Keratinocyte (primary cell): ENCODE results near the gene PPP2R5E. TPM values are rescaled to one million over a fixed set of nuclear protein-coding genes. Genes with fewer than 3 reads are reported as not detected.

Source experiments
- DNase-seq: peaks from one replicate; pipeline ENCODE4 v3.0.0-alpha.2; 2011; ENCODE audit warnings: low read depth, missing footprints, low spot score
- FAIRE-seq: peaks from 2 replicates; lab custom pipeline; 2011; peaks lifted over from hg19 to GRCh38; lab: Jason Lieb, UNC
- H2AFZ ChIP-seq: 2 replicates; pipeline ENCODE4 v1.6.0; 2012; ENCODE audit warnings: low read length, control low read depth, inconsistent platforms; ENCODE audit not compliant: control insufficient read depth
- H3K27ac ChIP-seq: 2 replicates; pipeline ENCODE4 v1.5.1; 2011; ENCODE audit warnings: low read length; ENCODE audit not compliant: control insufficient read depth, insufficient read depth
- H3K27me3 ChIP-seq: 3 replicates; pipeline ENCODE4 v1.6.0; 2011; ENCODE audit warnings: low read length; ENCODE audit not compliant: control insufficient read depth, insufficient read depth; ENCODE audit errors: extremely low read depth
- H3K36me3 ChIP-seq, 2 experiments: 2 replicates in 1 of 2; 3 replicates in 1 of 2; pipeline ENCODE4 v1.5.1; 2011; ENCODE audit warnings: low read length in 2 of 2, mild to moderate bottlenecking in 1 of 2; ENCODE audit not compliant: control insufficient read depth in 2 of 2, insufficient read depth in 2 of 2; ENCODE audit errors: extremely low read depth in 1 of 2
- H3K4me1 ChIP-seq: 3 replicates; pipeline ENCODE4 v1.5.1; 2011; ENCODE audit warnings: low read length; ENCODE audit not compliant: control insufficient read depth, insufficient read depth; ENCODE audit errors: extremely low read depth
- H3K4me2 ChIP-seq: 3 replicates; pipeline ENCODE4 v1.6.0; 2011; ENCODE audit warnings: low read depth, low read length; ENCODE audit not compliant: control insufficient read depth, insufficient read depth; ENCODE audit errors: extremely low read depth
- H3K4me3 ChIP-seq, 3 experiments: fragments of 200-600 bp in 1 of 3; sonication (generic) in 1 of 3; 2 replicates in 2 of 3; 3 replicates in 1 of 3; pipeline ENCODE4 v1.5.1; 2011 to 2016; ENCODE audit warnings: low read length in 3 of 3, mild to moderate bottlenecking in 3 of 3, control low read depth in 2 of 3, inconsistent platforms in 1 of 3, low read depth in 1 of 3, mixed read lengths in 1 of 3, mixed run types in 1 of 3, moderate library complexity in 1 of 3; ENCODE audit not compliant: control insufficient read depth in 2 of 3, insufficient read depth in 2 of 3; ENCODE audit errors: extremely low read depth in 1 of 3
- H3K79me2 ChIP-seq: 2 replicates; pipeline ENCODE4 v1.6.0; 2012; ENCODE audit warnings: low read length; ENCODE audit not compliant: control insufficient read depth, insufficient read depth
- H3K9ac ChIP-seq: 3 replicates; pipeline ENCODE4 v1.6.0; 2011; ENCODE audit warnings: low read length; ENCODE audit not compliant: control insufficient read depth, insufficient read depth; ENCODE audit errors: extremely low read depth
- H3K9me1 ChIP-seq: 3 replicates; pipeline ENCODE4 v1.6.0; 2011; ENCODE audit warnings: low read length; ENCODE audit not compliant: control insufficient read depth, insufficient read depth; ENCODE audit errors: extremely low read depth
- H3K9me3 ChIP-seq: 2 replicates; pipeline ENCODE4 v1.5.1; 2012; ENCODE audit warnings: low read depth, low read length; ENCODE audit not compliant: control insufficient read depth
- H4K20me1 ChIP-seq: 3 replicates; pipeline ENCODE4 v1.6.0; 2011; ENCODE audit warnings: low read length; ENCODE audit not compliant: control insufficient read depth, insufficient read depth; ENCODE audit errors: extremely low read depth
- CTCF ChIP-seq, 3 experiments: IDR thresholded peaks in 1 of 3; conservative IDR thresholded peaks in 1 of 3; optimal IDR thresholded peaks in 1 of 3; 2 replicates in 2 of 3; 3 replicates in 1 of 3; pipeline versions ENCODE3 to v1.5.1; 2011; ENCODE audit warnings: low read length in 3 of 3, mild to moderate bottlenecking in 3 of 3, moderate library complexity in 2 of 3, control low read depth in 1 of 3, inconsistent platforms in 1 of 3; ENCODE audit not compliant: insufficient read depth in 2 of 3; ENCODE audit errors: extremely low read depth in 1 of 3
- EZH2 ChIP-seq: IDR thresholded peaks from one replicate; pipeline ENCODE4 v1.6.1; 2012; ENCODE audit warnings: inconsistent platforms, mild to moderate bottlenecking, low read length, moderate library complexity
- dilution Hi-C: fragments of 300-500 bp; cut with MboI; formaldehyde crosslinking; loops from one replicate; pipeline ENCODE4 v1.7.0; 2020; ENCODE audit warnings: low sequenced_read_pairs; ENCODE audit not compliant: extremely low pct_ligation_motif_present
- polyA plus RNA-seq, 5 experiments: library from polyadenylated mRNA; depleted of rRNA in 3 of 5; stranded (reverse) in 3 of 5; stranded (forward) in 1 of 5; unstranded in 1 of 5; fragments of >200 nt; gene quantifications; 1 replicate in 1 of 5; 2 replicates in 3 of 5; 3 replicates in 1 of 5; pipeline versions ENCODE4 v1.2.1 to v1.2.3, GENCODE V29; 2011 to 2012; ENCODE audit warnings: missing spikeins in 2 of 5, low read depth in 1 of 5, low replicate concordance in 1 of 5

The PPP2R5E gene
- polyA plus RNA-seq, 1 donor (not counting 4 experiments of a cell fraction or from before 2014, with no cell fraction given) = 22.7 TPM

GRCh38 chr14:63388766-63389431, 154.3 kb downstream of the PPP2R5E start:
- H3K4me1 ChIP-seq = no peaks in the 10 kb centered on the region
- H3K4me3 ChIP-seq = no peak overlapping the region
- no peaks in the 10 kb centered on the region for H3K9me3 ChIP-seq
- H3K4me2 ChIP-seq = no peak overlapping the region
- H3K79me2 ChIP-seq = no peaks in the 10 kb centered on the region
- no peaks in the 10 kb centered on the region for H4K20me1 ChIP-seq
- no peak overlapping the region for H3K9ac ChIP-seq
- DNase-seq (no peak), FAIRE-seq (no peak)
- H3K9me1 ChIP-seq = no peaks in the 10 kb centered on the region
- dilution Hi-C loops = no loop called here
- H3K27me3 ChIP-seq = no peaks in the 10 kb centered on the region
- no peak overlapping the region for H3K27ac ChIP-seq
- H3K36me3 ChIP-seq = peaks cover 12 to 16% of the 10 kb centered on the region in 2 experiments
- TF ChIP-seq CTCF (optimal IDR thresholded peaks at IDR 0.05 in 1 of 3, IDR thresholded peaks at IDR 0.05 in 1 of 3, conservative IDR thresholded peaks at IDR 0.05 in 1 of 3; ENCODE audit: extremely low read depth in 1 of 3, insufficient read depth in 2 of 3, low read length in 3 of 3) (peak; percentile 78 to 92 (median 80)), EZH2 (no peak)
- no peak overlapping the region for H2AFZ ChIP-seq

- no peaks in the 10 kb centered on the region for H3K27me3 ChIP-seq
- dilution Hi-C loops = no loop called here
- no peak for FAIRE-seq
Measured at GRCh38 chr14:63387711-63388110, 155.5 kb downstream of the PPP2R5E start.

More at GRCh38 chr14:63387711-63388110, 155.5 kb downstream of the PPP2R5E start:
- no peak overlapping the region for H3K4me2 ChIP-seq
- H3K4me1 ChIP-seq = no peaks in the 10 kb centered on the region
- H3K36me3 ChIP-seq = peaks cover 12 to 16% of the 10 kb centered on the region in 2 experiments
- no peak for DNase-seq
- no peaks in the 10 kb centered on the region for H3K9me3 ChIP-seq
- no peaks in the 10 kb centered on the region for H4K20me1 ChIP-seq
- no peak overlapping the region for H2AFZ ChIP-seq
- no peaks in the 10 kb centered on the region for H3K79me2 ChIP-seq
- H3K9me1 ChIP-seq = no peaks in the 10 kb centered on the region
- H3K27ac ChIP-seq = no peak overlapping the region
- no peak overlapping the region for H3K4me3 ChIP-seq
- TF ChIP-seq EZH2 (no peak), CTCF (optimal IDR thresholded peaks at IDR 0.05 in 1 of 3, IDR thresholded peaks at IDR 0.05 in 1 of 3, conservative IDR thresholded peaks at IDR 0.05 in 1 of 3; ENCODE audit: extremely low read depth in 1 of 3, insufficient read depth in 2 of 3, low read length in 3 of 3) (no peak)
- H3K9ac ChIP-seq = no peak overlapping the region
